GM19455 (cell line): Measurements from ENCODE around the gene LRRC56.

Experiments
- ATAC-seq: cut with Tn5 transposase; IDR thresholded peaks from one replicate; pipeline ENCODE4 v1.9.1; 2021; ENCODE audit not compliant: unreplicated experiment

LRRC56 gene, protein sequence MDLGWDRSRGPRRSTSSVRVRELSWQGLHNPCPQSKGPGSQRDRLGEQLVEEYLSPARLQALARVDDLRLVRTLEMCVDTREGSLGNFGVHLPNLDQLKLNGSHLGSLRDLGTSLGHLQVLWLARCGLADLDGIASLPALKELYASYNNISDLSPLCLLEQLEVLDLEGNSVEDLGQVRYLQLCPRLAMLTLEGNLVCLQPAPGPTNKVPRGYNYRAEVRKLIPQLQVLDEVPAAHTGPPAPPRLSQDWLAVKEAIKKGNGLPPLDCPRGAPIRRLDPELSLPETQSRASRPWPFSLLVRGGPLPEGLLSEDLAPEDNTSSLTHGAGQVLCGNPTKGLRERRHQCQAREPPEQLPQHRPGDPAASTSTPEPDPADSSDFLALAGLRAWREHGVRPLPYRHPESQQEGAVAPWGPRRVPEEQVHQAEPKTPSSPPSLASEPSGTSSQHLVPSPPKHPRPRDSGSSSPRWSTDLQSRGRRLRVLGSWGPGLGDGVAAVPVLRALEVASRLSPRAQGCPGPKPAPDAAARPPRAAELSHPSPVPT

GRCh38 chr11:536841-537621 is at the start of gene LRRC56:
Gene LRRC56, plus strand, starts transcription at chr11:537527. Its CDS starts 3,158 bp downstream, at chr11:540685.
- ATAC-seq, result peak; percentile 50

GRCh38 chr11:487571-488021 is 49.7 kb upstream of the LRRC56 start:
- no peak for ATAC-seq

- no peak for ATAC-seq
Measured at GRCh38 chr11:488062-488461, 49.3 kb upstream of the LRRC56 start.

DNA sequence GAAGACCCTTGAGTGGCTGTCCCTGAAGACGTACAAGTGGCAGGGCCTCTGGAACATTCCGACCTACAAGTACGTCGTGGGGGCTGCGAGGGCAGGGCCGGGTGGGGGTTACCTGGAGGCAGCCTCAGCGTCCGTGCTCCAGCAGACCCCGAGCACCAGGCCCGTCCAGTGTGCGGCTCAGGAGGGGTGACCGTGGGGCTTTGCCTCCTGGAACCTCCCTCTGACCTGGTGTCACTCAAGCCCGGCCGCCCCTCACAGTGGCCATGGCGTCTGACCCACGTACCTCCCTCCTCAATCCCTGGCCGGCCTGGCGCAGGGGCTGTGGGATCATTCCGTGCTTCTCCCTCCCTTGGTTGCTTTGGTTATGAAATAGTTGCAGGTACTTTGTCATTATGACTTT is 48.7 kb upstream of the LRRC56 start:
- ATAC-seq, result no peak

DNA sequence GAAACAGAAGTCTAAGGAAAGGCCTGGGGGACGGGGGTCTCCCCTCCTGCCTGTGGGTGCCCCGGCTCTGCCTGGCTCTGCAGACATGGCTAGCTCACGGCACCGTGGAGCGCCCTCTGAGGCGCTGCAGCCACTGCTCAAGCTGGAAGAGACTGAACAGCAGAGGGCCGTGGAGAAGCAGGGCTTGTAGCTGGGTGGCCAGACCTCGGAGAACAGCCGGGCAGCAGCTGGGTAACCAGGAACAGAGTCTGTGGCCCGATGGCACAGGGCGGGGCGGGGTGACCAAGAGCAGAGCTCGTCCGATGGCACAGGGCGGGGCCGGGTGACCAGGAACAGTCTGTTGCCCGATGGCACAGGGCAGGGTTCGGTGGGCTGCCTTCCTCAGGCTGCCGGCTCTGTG is 48.3 kb upstream of the LRRC56 start:
- ATAC-seq, result no peak

GRCh38 chr11:489610-490185 is 47.6 kb upstream of the LRRC56 start:
- no peak for ATAC-seq

DNA sequence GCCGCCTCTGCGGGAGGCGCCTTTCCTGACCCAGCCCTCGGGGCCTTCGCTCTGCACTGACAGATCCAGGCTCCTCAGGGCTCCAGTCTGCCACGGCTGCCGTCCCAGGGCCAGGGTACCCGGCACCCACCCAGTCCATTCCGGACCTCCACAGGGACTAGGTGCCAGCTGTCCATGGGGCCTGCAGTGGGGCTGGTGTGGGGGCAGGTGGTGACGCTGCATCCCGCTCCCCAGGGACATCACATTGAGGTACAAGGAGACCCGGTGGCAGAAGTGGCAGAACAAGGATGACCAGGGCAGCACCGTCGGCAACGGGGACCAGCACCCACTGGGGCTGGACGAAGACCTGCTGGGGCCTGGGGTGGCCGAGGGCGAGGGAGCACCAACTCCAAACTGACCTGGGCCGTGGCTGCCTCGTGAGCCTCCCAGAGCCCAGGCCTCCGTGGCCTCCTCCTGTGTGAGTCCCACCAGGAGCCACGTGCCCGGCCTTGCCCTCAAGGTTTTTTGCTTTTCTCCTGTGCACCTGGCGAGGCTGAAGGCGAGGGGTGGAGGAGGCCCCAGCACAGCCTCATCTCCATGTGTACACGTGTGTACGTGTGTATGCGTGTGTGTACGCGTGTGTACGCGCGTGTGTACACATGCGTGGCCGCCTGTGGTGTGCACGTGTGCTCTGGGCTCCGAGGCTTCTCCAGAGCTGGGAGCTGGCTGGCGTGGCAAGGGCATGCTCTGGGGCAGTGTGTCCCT is 47.0 kb upstream of the LRRC56 start:
- ATAC-seq, result no peak

GRCh38 chr11:490930-491260 is 46.4 kb upstream of the LRRC56 start:
- ATAC-seq, result no peak

DNA sequence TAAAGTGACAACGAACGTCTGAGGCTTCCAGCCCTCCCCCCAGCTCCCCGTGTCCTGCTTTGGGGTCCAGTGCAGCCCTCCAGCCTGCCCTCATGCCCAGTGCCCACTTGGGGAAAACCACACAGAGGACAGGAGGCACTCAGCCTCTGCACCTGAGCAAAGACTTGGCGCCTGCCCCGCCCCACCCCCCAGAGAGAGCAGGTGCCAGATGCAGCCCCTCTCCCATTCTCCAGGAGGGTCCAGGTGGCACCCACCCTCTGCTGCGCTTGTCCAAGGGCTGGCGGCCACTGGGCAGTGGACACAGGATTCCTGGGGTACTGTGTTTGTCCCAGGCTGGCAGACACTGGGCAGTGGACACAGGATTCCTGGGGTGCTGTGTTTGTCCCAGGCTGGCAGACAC is 46.0 kb upstream of the LRRC56 start:
- ATAC-seq, result no peak

DNA sequence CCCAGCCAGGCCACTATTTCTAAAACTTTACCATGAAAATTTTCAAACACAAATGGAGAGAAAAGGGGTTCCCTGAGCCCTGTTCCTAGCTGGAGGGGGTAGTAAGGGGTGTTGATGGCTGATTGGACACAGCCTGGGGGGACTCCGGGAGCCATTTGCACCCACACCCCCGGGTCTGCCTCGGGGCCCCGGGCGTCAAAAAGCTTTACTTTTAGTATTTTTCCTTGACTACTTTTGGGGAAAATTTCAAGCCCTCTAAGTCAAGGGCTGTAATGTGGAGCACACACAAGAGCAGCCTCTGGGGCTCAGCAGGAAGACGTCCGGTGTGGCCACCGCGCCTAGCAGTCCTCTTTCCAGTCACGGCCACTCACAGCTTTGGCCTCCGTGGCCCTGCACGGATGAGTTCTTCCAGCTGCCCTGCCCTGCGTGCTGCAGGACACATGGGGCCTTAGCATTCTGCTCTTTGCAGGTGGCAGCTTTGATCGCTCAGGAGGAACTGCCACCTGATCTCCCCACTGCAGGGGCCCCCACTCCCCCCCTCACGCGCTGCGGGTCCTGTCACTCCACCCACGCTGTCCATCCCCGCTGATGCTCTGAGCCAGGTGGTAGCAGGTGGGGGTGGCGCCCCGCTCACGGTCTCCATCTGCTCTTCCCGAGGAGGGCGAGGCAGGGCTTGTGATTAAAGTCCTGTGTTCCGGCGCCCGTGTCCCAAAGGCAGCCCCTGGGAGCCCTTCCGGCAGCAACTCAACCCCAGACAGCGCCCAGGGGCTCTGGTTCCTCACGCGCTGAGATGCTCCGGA is 44.7 kb upstream of the LRRC56 start:
- ATAC-seq, result no peak

DNA sequence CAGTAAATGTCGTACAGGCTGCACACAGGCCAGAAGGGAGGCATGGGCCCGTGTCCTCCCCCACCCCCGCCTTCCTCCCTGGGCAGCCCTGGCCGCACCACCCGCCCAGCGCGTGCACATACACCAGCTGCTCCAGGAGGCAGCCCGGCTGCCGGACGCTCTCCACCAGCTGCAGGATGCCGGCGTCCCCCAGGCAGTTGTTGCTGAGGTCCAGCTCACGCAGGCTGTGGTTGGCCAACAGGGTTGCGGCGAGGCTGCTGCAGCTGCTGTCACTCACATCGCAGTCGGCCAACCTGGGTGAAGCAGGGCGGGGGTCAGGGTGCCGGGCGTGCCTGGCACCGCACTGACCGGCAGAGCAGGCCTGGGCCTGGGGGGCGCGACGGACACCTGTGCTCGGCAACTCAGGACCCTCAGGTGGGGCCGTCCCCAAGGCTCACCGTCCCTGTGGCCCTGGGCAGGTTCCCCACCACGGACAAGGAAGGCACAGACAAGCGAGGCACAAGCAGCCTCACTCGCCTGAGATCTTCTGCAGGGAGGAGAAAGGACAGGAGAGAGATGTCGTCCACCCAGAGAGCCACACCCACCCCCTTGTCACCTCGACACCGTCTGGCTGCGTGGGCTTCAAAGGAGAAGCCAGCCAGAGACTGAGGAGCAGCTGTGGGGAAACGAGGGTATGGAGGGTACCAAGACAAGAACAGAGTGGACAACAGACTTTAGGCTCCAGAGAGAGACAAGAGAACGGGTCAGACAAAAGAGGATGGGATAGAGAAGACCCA is 42.4 kb upstream of the LRRC56 start:
- no peak for ATAC-seq

- no peak for ATAC-seq
Measured at GRCh38 chr11:495537-495931, 41.8 kb upstream of the LRRC56 start.

GRCh38 chr11:496834-497564 is 40.3 kb upstream of the LRRC56 start:
- ATAC-seq, result no peak

DNA sequence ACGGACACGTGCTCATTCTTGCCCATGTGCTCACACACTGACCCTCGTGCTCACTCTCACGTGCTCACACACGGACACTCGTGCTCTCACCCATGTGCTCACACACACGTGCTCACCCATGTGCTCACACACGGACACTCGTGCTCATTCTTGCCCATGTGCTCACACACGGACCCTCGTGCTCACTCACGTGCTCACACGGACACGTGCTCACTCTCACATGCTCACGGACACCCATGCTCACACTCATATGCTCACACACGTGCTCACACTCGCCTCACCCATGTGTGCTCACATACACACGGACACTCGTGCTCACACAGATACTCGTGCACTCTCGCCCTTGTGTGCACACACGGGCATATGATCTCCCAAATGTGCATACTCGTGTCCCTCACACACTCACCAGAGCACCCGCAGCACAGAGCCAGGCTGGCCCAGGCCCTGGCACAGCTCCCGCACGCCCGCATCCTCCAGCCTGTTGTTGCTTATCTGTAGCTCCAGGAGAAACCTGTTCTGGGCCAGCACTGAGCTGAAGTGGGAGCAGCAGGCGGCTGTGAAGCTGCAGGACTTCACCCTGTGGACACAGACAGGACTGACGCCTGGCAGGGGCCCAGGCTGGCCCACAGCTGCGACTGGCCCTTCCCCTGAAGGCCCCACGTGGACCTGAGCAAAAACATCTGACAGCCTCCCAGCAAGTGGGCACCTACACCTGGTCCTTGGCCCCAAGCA is 39.6 kb upstream of the LRRC56 start:
- ATAC-seq, result no peak

- ATAC-seq, result no peak
Measured at GRCh38 chr11:498297-499181, 38.8 kb upstream of the LRRC56 start.

GRCh38 chr11:499201-500076 is 37.9 kb upstream of the LRRC56 start:
- no peak for ATAC-seq
